Measurements from ENCODE around the gene EMSY.

The EMSY gene

GRCh38 chr11:76553554-76554476, 109.0 kb downstream of the EMSY start:
- no peak for DNase-seq (ENCODE audit: extremely low read depth, low read depth)
- TF ChIP-seq, protein P1, sequence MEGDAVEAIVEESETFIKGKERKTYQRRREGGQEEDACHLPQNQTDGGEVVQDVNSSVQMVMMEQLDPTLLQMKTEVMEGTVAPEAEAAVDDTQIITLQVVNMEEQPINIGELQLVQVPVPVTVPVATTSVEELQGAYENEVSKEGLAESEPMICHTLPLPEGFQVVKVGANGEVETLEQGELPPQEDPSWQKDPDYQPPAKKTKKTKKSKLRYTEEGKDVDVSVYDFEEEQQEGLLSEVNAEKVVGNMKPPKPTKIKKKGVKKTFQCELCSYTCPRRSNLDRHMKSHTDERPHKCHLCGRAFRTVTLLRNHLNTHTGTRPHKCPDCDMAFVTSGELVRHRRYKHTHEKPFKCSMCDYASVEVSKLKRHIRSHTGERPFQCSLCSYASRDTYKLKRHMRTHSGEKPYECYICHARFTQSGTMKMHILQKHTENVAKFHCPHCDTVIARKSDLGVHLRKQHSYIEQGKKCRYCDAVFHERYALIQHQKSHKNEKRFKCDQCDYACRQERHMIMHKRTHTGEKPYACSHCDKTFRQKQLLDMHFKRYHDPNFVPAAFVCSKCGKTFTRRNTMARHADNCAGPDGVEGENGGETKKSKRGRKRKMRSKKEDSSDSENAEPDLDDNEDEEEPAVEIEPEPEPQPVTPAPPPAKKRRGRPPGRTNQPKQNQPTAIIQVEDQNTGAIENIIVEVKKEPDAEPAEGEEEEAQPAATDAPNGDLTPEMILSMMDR (IDR thresholded peaks at IDR 0.05; ENCODE audit: low read depth, low read length, missing control alignments), result no peak
- no peak overlapping the region for H3K4me3 ChIP-seq (replicated peaks; ENCODE audit: low read depth, low read length)

- DNase-seq (ENCODE audit: extremely low read depth, low read depth), result no peak
- TF ChIP-seq, protein P1 (IDR thresholded peaks at IDR 0.05; ENCODE audit: low read depth, low read length, missing control alignments), result no peak
- H3K4me3 ChIP-seq (replicated peaks; ENCODE audit: low read depth, low read length), result no peak overlapping the region
Observed at GRCh38 chr11:76554767-76555166, 109.9 kb downstream of the EMSY start.

GRCh38 chr11:76557466-76557865, 112.6 kb downstream of the EMSY start:
- DNase-seq (ENCODE audit: extremely low read depth, low read depth), result no peak
- TF ChIP-seq, protein P1 (IDR thresholded peaks at IDR 0.05; ENCODE audit: low read depth, low read length, missing control alignments), result no peak
- no peak overlapping the region for H3K4me3 ChIP-seq (replicated peaks; ENCODE audit: low read depth, low read length)

- TF ChIP-seq, protein P1 (IDR thresholded peaks at IDR 0.05; ENCODE audit: low read depth, low read length, missing control alignments), result no peak
- H3K4me3 ChIP-seq (replicated peaks; ENCODE audit: low read depth, low read length), result no peak overlapping the region
- DNase-seq (ENCODE audit: extremely low read depth, low read depth), result no peak
Observed at GRCh38 chr11:76558473-76558872, 113.7 kb downstream of the EMSY start.

DNA sequence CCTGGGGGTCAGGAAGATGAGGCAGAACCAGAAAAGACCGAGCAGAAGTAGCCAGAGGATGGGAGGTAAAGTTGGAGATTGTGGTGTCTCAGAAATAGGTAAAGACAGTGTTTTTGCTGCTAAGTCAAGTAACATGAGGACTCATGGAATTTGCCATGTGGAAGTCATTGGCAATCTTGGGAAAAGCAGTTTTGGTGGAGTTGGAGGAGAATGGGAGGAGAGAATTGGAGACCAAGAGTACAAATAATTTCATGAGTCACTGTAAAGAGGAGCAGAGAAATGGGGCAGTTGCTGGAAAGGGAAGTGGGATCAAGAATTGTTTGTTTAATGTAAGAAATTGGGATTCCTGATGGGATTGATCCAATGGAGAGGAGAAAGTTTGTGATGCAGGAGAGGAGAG, 114.1 kb downstream of the EMSY start:
- TF ChIP-seq, protein P1 (IDR thresholded peaks at IDR 0.05; ENCODE audit: low read depth, low read length, missing control alignments), result no peak
- no peak for DNase-seq (ENCODE audit: extremely low read depth, low read depth)

DNA sequence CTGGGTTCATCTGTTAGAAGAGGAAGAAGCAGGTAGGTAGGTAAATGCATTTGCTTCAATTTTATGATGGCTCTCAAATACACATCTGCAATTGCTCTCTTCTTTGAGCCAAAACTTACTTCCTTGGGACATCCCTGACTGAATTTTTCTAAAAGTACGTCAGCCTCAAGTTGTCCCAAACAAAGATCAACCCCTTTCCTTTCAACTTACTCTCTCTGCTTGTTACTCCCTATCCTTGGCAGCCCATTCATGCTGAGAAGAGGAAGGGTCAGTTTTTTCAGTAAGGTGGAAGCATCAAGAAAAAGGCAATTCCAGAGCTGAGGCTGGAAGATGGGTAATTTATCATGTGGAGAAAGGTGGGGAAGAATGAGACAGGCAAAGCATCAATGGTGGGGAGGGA, 114.5 kb downstream of the EMSY start:
- DNase-seq (ENCODE audit: extremely low read depth, low read depth), result no peak
- no peak overlapping the region for H3K4me3 ChIP-seq (replicated peaks; ENCODE audit: low read depth, low read length)
- TF ChIP-seq, protein P1 (IDR thresholded peaks at IDR 0.05; ENCODE audit: low read depth, low read length, missing control alignments), result no peak

More for the DNA sequence above, 114.1 kb downstream of the EMSY start:
- H3K4me3 ChIP-seq (replicated peaks; ENCODE audit: low read depth, low read length), result no peak overlapping the region
